Mononuclear cell (primary cell): Measurements from ENCODE around the gene FXYD6. TPM values are rescaled to one million over a fixed set of nuclear protein-coding genes. Genes with fewer than 3 reads are reported as not detected.

ENCODE experiments used
- H3K27me3 ChIP-seq: 2 replicates; pipeline ENCODE4 v1.6.0; 2011; ENCODE audit warnings: low read length, control low read depth; ENCODE audit not compliant: insufficient read depth
- H3K4me1 ChIP-seq: 2 replicates; pipeline ENCODE4 v1.5.1; 2011; ENCODE audit warnings: mild to moderate bottlenecking, low read length, control low read depth; ENCODE audit not compliant: insufficient read depth
- H3K4me3 ChIP-seq: 2 replicates; pipeline ENCODE4 v1.5.1; 2011; ENCODE audit warnings: mild to moderate bottlenecking, low read length, moderate library complexity
- H3K9me3 ChIP-seq: 2 replicates; pipeline ENCODE4 v1.5.1; 2011; ENCODE audit warnings: low read depth, mild to moderate bottlenecking, control low read depth, low read length
- total RNA-seq: library from RNA; depleted of rRNA; stranded (reverse); fragments of >200 nt; gene quantifications from one replicate; pipeline ENCODE4 v1.2.3, GENCODE V29; 2012

The FXYD6 gene
- total RNA-seq, 1 donor = 12.1 TPM

- peaks cover 3% of the 10 kb centered on the region for H3K4me1 ChIP-seq
- no peaks in the 10 kb centered on the region for H3K9me3 ChIP-seq
- H3K27me3 ChIP-seq = no peaks in the 10 kb centered on the region
- H3K4me3 ChIP-seq = no peak overlapping the region
These were observed 38.6 kb upstream of the FXYD6 start for GRCh38 chr11:117914991-117915618.

- no peaks in the 10 kb centered on the region for H3K9me3 ChIP-seq
- H3K4me1 ChIP-seq = no peaks in the 10 kb centered on the region
- no peak overlapping the region for H3K4me3 ChIP-seq
- H3K27me3 ChIP-seq = no peaks in the 10 kb centered on the region
These were observed 37.9 kb upstream of the FXYD6 start for GRCh38 chr11:117914398-117914761.

- no peaks in the 10 kb centered on the region for H3K4me1 ChIP-seq
- no peaks in the 10 kb centered on the region for H3K9me3 ChIP-seq
- H3K27me3 ChIP-seq = no peaks in the 10 kb centered on the region
- H3K4me3 ChIP-seq = no peak overlapping the region
These were observed 37.4 kb upstream of the FXYD6 start for GRCh38 chr11:117913736-117914397.

GRCh38 chr11:117912497-117912896 lies 36.0 kb upstream of the FXYD6 start:
- no peaks in the 10 kb centered on the region for H3K9me3 ChIP-seq
- no peaks in the 10 kb centered on the region for H3K27me3 ChIP-seq
- peaks cover 4% of the 10 kb centered on the region for H3K4me1 ChIP-seq
- no peak overlapping the region for H3K4me3 ChIP-seq

GRCh38 chr11:117911694-117912093 lies 35.2 kb upstream of the FXYD6 start:
- no peaks in the 10 kb centered on the region for H3K27me3 ChIP-seq
- peaks cover 7% of the 10 kb centered on the region for H3K4me1 ChIP-seq
- H3K9me3 ChIP-seq = no peaks in the 10 kb centered on the region
- no peak overlapping the region for H3K4me3 ChIP-seq

- Histone ChIP-seq H3K4me3 (no peak overlapping the region), H3K4me1 (peaks cover 7% of the 10 kb centered on the region), H3K9me3 (no peaks in the 10 kb centered on the region), H3K27me3 (no peaks in the 10 kb centered on the region)
These were observed 34.6 kb upstream of the FXYD6 start for GRCh38 chr11:117910941-117911655.

- Histone ChIP-seq H3K4me3 (no peak overlapping the region), H3K27me3 (no peaks in the 10 kb centered on the region), H3K4me1 (peaks cover 7% of the 10 kb centered on the region), H3K9me3 (no peaks in the 10 kb centered on the region)
These were observed 34.1 kb upstream of the FXYD6 start for GRCh38 chr11:117910525-117910924.

- Histone ChIP-seq H3K27me3 (no peaks in the 10 kb centered on the region), H3K9me3 (no peaks in the 10 kb centered on the region), H3K4me3 (no peak overlapping the region), H3K4me1 (peaks cover 7% of the 10 kb centered on the region)
These were observed 33.3 kb upstream of the FXYD6 start for GRCh38 chr11:117909611-117910382.

- Histone ChIP-seq H3K4me3 (no peak overlapping the region), H3K27me3 (no peaks in the 10 kb centered on the region), H3K4me1 (peaks cover 7% of the 10 kb centered on the region), H3K9me3 (no peaks in the 10 kb centered on the region)
These were observed 32.6 kb upstream of the FXYD6 start for GRCh38 chr11:117908959-117909610.

GRCh38 chr11:117908109-117908895 lies 31.8 kb upstream of the FXYD6 start:
- no peaks in the 10 kb centered on the region for H3K27me3 ChIP-seq
- no peak overlapping the region for H3K4me3 ChIP-seq
- H3K9me3 ChIP-seq = no peaks in the 10 kb centered on the region
- H3K4me1 ChIP-seq = peaks cover 7% of the 10 kb centered on the region

- H3K4me3 ChIP-seq = no peak overlapping the region
- peaks cover 7% of the 10 kb centered on the region for H3K4me1 ChIP-seq
- H3K27me3 ChIP-seq = no peaks in the 10 kb centered on the region
- H3K9me3 ChIP-seq = no peaks in the 10 kb centered on the region
These were observed 31.0 kb upstream of the FXYD6 start for GRCh38 chr11:117907276-117908108.

- no peaks in the 10 kb centered on the region for H3K27me3 ChIP-seq
- H3K4me1 ChIP-seq = peaks cover 7% of the 10 kb centered on the region
- H3K9me3 ChIP-seq = no peaks in the 10 kb centered on the region
- H3K4me3 ChIP-seq = no peak overlapping the region
These were observed 30.3 kb upstream of the FXYD6 start for GRCh38 chr11:117906710-117907109.

- no peaks in the 10 kb centered on the region for H3K9me3 ChIP-seq
- H3K27me3 ChIP-seq = no peaks in the 10 kb centered on the region
- peaks cover 7% of the 10 kb centered on the region for H3K4me1 ChIP-seq
- no peak overlapping the region for H3K4me3 ChIP-seq
These were observed 29.7 kb upstream of the FXYD6 start for GRCh38 chr11:117906126-117906525.
